ENCODE data around the gene MARCHF4. TPM values are rescaled to one million over a fixed set of nuclear protein-coding genes. Genes with fewer than 3 reads are reported as not detected.
"Not testable (repeated sequence)": the region's sequence is repeated elsewhere in the genome, so short reads cannot be mapped to it uniquely, and the experiment has no call there.

Gene MARCHF4
- total and polyA plus RNA-seq, 9 of the 15 experiments (the other 6 are each of a cell fraction or from before 2014, with no cell fraction given), result 0.05 TPM; not detected in 8

DNA sequence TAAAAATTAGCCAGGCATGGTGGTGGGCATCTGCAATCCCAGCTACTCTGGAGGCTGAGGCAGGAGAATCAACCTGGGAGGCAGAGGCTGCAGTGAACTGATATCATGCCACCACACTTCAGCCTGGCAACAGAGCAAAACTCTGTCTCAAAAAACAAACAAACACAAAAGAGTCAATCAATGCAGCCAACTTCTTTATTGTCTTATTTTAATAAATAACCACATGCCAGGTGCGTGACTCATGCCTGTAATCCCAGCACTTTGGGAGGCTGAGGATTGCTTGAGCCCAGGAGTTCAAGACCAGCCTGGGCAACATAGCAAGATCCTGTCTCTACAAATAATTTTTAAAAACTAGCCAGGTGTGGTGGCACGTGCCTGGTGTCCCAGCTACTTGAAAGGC is 12.1 kb upstream of the MARCHF4 start:
- BruUV-seq (replicated peaks); CTCF ChIA-PET (ENCODE audit: low intra/inter-chr PET ratio); H3K9me3 ChIP-seq (replicated peaks; ENCODE audit: control insufficient read depth, insufficient read depth, low read depth, low read length); H3K79me2 ChIP-seq (ENCODE audit: control insufficient read depth, insufficient read depth, low read length); in situ Hi-C loops (cut with MboI); H3K9ac ChIP-seq (ENCODE audit: insufficient read depth in 1 of 2, low read depth in 2 of 2, low read length in 2 of 2); FAIRE-seq; ATAC-seq; H3K36me3 ChIP-seq (ENCODE audit: control insufficient read depth, insufficient read depth, low read length); H3K4me2 ChIP-seq (ENCODE audit: insufficient read depth, low read length); H4K20me1 ChIP-seq (replicated peaks; ENCODE audit: control insufficient read depth, insufficient read depth, low read length); H3K27ac ChIP-seq (ENCODE audit: extremely low read depth, low read depth, low read length); H2AFZ ChIP-seq (ENCODE audit: low read depth, low read length); H3K4me1 ChIP-seq (replicated peaks in 1 of 2; ENCODE audit: control insufficient read depth in 2 of 2, insufficient read depth in 2 of 2, low read length in 2 of 2); DNase-seq (ENCODE audit: extremely low read depth in 1 of 4, low spot score in 3 of 4); H3K9me1 ChIP-seq (ENCODE audit: control insufficient read depth, insufficient read depth, low read length); intact Hi-C loops (cut with micrococcal nuclease); H3K27me3 ChIP-seq (ENCODE audit: control insufficient read depth in 2 of 2, insufficient read depth in 2 of 2, low read length in 2 of 2); POLR2A ChIA-PET; H3K4me3 ChIP-seq: not testable (repeated sequence)
- 0% methylated on average over 2 of the region's 2 CpGs for WGBS (ENCODE audit: insufficient coverage, low coverage, missing lambda C conversion rate)

DNA sequence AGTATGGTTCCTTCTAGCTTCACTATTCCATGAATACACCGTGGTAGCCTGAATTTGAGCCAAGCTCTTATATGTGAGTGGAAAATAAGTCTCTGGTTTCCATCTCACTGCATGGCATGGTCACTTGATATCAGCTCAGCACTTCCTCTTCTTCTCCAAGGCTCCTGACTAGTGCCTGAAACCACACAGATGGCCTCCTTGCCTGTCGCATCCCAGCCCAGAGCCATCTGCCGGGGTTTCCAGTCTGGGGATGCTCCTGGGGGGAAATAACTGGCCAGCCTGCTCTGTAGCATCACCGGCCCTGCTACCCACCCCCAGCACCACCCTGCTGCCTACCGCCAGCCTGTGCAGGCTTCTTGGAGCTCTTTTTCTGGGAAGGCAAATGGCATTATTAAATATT is 7.7 kb upstream of the MARCHF4 start:
- intact Hi-C loops (cut with micrococcal nuclease), result no loop called here
- in situ Hi-C loops (cut with MboI), result no loop called here
- FAIRE-seq (no peak), ATAC-seq (no peak), DNase-seq (ENCODE audit: extremely low read depth in 1 of 4, low spot score in 3 of 4) (no peak)
- POLR2A ChIA-PET, result no interaction called here
- no peak overlapping the region for H2AFZ ChIP-seq (ENCODE audit: low read depth, low read length)
- H3K4me2 ChIP-seq (ENCODE audit: insufficient read depth, low read length), result no peak overlapping the region
- no peaks in the 10 kb centered on the region for H3K4me1 ChIP-seq (replicated peaks in 1 of 2; ENCODE audit: control insufficient read depth in 2 of 2, insufficient read depth in 2 of 2, low read length in 2 of 2)
- H3K9me3 ChIP-seq (replicated peaks; ENCODE audit: control insufficient read depth, insufficient read depth, low read depth, low read length), result no peaks in the 10 kb centered on the region
- CTCF ChIA-PET (ENCODE audit: low intra/inter-chr PET ratio), result no interaction called here
- TF ChIP-seq SPI1 (IDR thresholded peaks at IDR 0.05; ENCODE audit: borderline replicate concordance, low read depth, low read length) (peak; percentile 62; the same call in 1 of the 2 replicates), ZNF232 (CRISPR knock-in tag; IDR thresholded peaks at IDR 0.05) (no peak), HSF4 (CRISPR knock-in tag; IDR thresholded peaks at IDR 0.05; ENCODE audit: borderline replicate concordance) (no peak), ZNF551 (CRISPR knock-in tag; IDR thresholded peaks at IDR 0.05) (no peak), NFYB (IDR thresholded peaks at IDR 0.05; ENCODE audit: extremely low read depth, insufficient read length) (no peak), HIVEP1 (CRISPR knock-in tag; IDR thresholded peaks at IDR 0.05) (no peak), RBM22 (IDR thresholded peaks at IDR 0.05; ENCODE audit: low read depth, low read length, poor library complexity, severe bottlenecking) (no peak)
- TF ChIP-seq, protein P1, sequence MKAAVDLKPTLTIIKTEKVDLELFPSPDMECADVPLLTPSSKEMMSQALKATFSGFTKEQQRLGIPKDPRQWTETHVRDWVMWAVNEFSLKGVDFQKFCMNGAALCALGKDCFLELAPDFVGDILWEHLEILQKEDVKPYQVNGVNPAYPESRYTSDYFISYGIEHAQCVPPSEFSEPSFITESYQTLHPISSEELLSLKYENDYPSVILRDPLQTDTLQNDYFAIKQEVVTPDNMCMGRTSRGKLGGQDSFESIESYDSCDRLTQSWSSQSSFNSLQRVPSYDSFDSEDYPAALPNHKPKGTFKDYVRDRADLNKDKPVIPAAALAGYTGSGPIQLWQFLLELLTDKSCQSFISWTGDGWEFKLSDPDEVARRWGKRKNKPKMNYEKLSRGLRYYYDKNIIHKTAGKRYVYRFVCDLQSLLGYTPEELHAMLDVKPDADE (conservative IDR thresholded peaks at IDR 0.05; ENCODE audit: control insufficient read depth, low read depth, low read length), result no peak
- H3K27ac ChIP-seq (ENCODE audit: extremely low read depth, low read depth, low read length), result no peak overlapping the region
- no peaks in the 10 kb centered on the region for H3K79me2 ChIP-seq (ENCODE audit: control insufficient read depth, insufficient read depth, low read length)
- 0 out of 5 replicates have a peak, but pooled peaks cover 0 to 5% of the 10 kb centered on the region in 2 experiments for H3K27me3 ChIP-seq (ENCODE audit: control insufficient read depth in 2 of 2, insufficient read depth in 2 of 2, low read length in 2 of 2)
- no TSS peak for BruUV-seq (replicated peaks)
- no peak overlapping the region for H3K9ac ChIP-seq (ENCODE audit: insufficient read depth in 1 of 2, low read depth in 2 of 2, low read length in 2 of 2)
- H3K4me3 ChIP-seq, result no peak overlapping the region
- WGBS (ENCODE audit: insufficient coverage, low coverage, missing lambda C conversion rate), result 0% methylated on average over 5 of the region's 5 CpGs
- H3K36me3 ChIP-seq (ENCODE audit: control insufficient read depth, insufficient read depth, low read length), result no peaks in the 10 kb centered on the region
- H4K20me1 ChIP-seq (replicated peaks; ENCODE audit: control insufficient read depth, insufficient read depth, low read length), result no peaks in the 10 kb centered on the region
- H3K9me1 ChIP-seq (ENCODE audit: control insufficient read depth, insufficient read depth, low read length), result no peaks in the 10 kb centered on the region

Measured in K562 (cell line).